ENCODE measurements around the gene MESP2. TPM values are rescaled to one million over a fixed set of nuclear protein-coding genes. Genes with fewer than 3 reads are reported as not detected.

Gene MESP2
- total RNA-seq, 1 donor from 2014 or later, result not detected

Other genes with a start within 250 kb of the MESP2 start
- gene TICRR, start 200.9 kb upstream of the MESP2 start, total RNA-seq, result 1.4 and 5.0 TPM in 2 replicates
- 5.1 and 10.4 TPM in 2 replicates for gene KIF7, start 120.9 kb upstream of the MESP2 start, total RNA-seq
- gene PLIN1, start 97.0 kb upstream of the MESP2 start, total RNA-seq, result 0.35 TPM in 1 of 2 replicates, not detected in the other
- gene PEX11A, start 85.6 kb upstream of the MESP2 start, total RNA-seq, result 2.7 and 5.4 TPM in 2 replicates
- gene WDR93, start 85.5 kb upstream of the MESP2 start, total RNA-seq, result not detected in 2 replicates
- gene MESP1, start 25.1 kb upstream of the MESP2 start, total RNA-seq, result 0.58 and 1.5 TPM in 2 replicates
- gene ANPEP, start 38.5 kb downstream of the MESP2 start, total RNA-seq, result 239 and 457 TPM in 2 replicates
- 31.4 and 33.1 TPM in 2 replicates for gene AP3S2, start 117.7 kb downstream of the MESP2 start, total RNA-seq
- gene ARPIN, start 136.6 kb downstream of the MESP2 start, total RNA-seq, result 13.4 and 14.8 TPM in 2 replicates
- gene ZNF710, start 225.0 kb downstream of the MESP2 start, total RNA-seq, result 13.8 and 16.5 TPM in 2 replicates